GM12891 (cell line): ENCODE measurements around the gene MTURN.

Experiments
- POLR2AphosphoS5 ChIP-seq: IDR thresholded peaks from 2 replicates; pipeline ENCODE4 v1.6.1; 2011; ENCODE audit warnings: low read depth, low read length, control low read depth
- POU2F2 ChIP-seq: IDR thresholded peaks from 2 replicates; pipeline ENCODE4 v1.6.1; 2011; ENCODE audit warnings: low read depth, mild to moderate bottlenecking, control low read depth, low read length, moderate library complexity

DNA sequence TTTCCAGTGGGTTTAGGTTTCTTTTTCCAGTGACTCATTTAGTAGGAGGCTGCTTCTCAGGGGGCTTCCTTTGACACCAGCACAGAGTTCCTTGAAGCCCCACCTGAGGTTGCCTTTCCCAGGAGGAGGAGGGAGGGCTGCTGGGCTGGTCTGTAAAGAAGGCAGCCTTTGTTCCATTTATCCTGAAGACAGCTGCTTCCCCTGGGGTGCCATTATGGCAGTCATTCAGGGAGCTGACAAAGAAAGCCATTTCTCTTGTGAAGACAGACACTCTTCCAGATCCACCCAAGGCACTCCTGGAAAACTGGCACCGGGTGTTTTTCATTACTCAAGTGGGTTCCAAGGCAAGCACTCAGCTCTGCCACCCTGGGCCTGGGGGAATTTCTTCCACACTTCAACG, 54.0 kb downstream of the MTURN start:
- TF ChIP-seq POU2F2 (no peak), POLR2AphosphoS5 (no peak)
